GM18520 (cell line): Measurements from ENCODE around the gene NAP1L1.

Source experiments
- ATAC-seq: cut with Tn5 transposase; IDR thresholded peaks from one replicate; pipeline ENCODE4 v1.9.1; 2021; ENCODE audit not compliant: unreplicated experiment

The NAP1L1 gene

GRCh38 chr12:76041406-76041805 lies 43.1 kb downstream of the NAP1L1 start:
- no peak for ATAC-seq

GRCh38 chr12:76040461-76040860 lies 44.0 kb downstream of the NAP1L1 start:
- no peak for ATAC-seq

GRCh38 chr12:76038176-76038575 lies 46.3 kb downstream of the NAP1L1 start:
- ATAC-seq: no peak

- peak; percentile 60 for ATAC-seq
Measured at GRCh38 chr12:76037130-76038103, 47.1 kb downstream of the NAP1L1 start.

GRCh38 chr12:76035045-76035444 lies 49.4 kb downstream of the NAP1L1 start:
- ATAC-seq: no peak

- ATAC-seq: no peak
Measured at GRCh38 chr12:76033081-76034011, 51.1 kb downstream of the NAP1L1 start.

- ATAC-seq: peak; percentile 14
Measured at GRCh38 chr12:76032043-76032981, 52.2 kb downstream of the NAP1L1 start.

GRCh38 chr12:76031414-76032042 lies 53.0 kb downstream of the NAP1L1 start, which contains the start of gene PHLDA1:
PHLDA1 (minus strand) TSS chr12:76031776.
- peak; percentile 83 for ATAC-seq

- ATAC-seq: peak; percentile 2
Measured at GRCh38 chr12:76031081-76031413, 53.4 kb downstream of the NAP1L1 start.

GRCh38 chr12:76030341-76031080 lies 54.0 kb downstream of the NAP1L1 start:
- ATAC-seq: no peak

GRCh38 chr12:76029982-76030340 lies 54.5 kb downstream of the NAP1L1 start:
- no peak for ATAC-seq

- no peak for ATAC-seq
Measured at GRCh38 chr12:76028571-76029277, 55.8 kb downstream of the NAP1L1 start.

- ATAC-seq: no peak
Measured at GRCh38 chr12:76026643-76027063, 57.8 kb downstream of the NAP1L1 start.

GRCh38 chr12:76025601-76026575 lies 58.6 kb downstream of the NAP1L1 start:
- ATAC-seq: no peak

- no peak for ATAC-seq
Measured at GRCh38 chr12:76024942-76025600, 59.4 kb downstream of the NAP1L1 start.

- ATAC-seq: no peak
Measured at GRCh38 chr12:76024102-76024781, 60.2 kb downstream of the NAP1L1 start.
